ENCODE data around the gene PPP2R1A. TPM values are rescaled to one million over a fixed set of nuclear protein-coding genes. Genes with fewer than 3 reads are reported as not detected.

PPP2R1A gene
- total and polyA plus RNA-seq, 7 donors = 108 to 163 (median 132) TPM

- no peak overlapping the region for H3K27ac ChIP-seq
- TF ChIP-seq EP300 (IDR thresholded peaks at IDR 0.05) (no peak), POLR2AphosphoS5 (IDR thresholded peaks at IDR 0.05) (no peak), CTCF (IDR thresholded peaks at IDR 0.05) (no peak), POLR2A (IDR thresholded peaks at IDR 0.05) (no peak)
- no peak overlapping the region for H3K4me3 ChIP-seq
- no peaks in the 10 kb centered on the region for H3K9me3 ChIP-seq
- intact Hi-C loops (cut with DNase I) = no loop called here
- no peaks in the 10 kb centered on the region for H3K27me3 ChIP-seq
- 97 to 98% methylated on average over 25 of the region's 25 CpGs for WGBS, 2 donors
- DNase-seq = no peak
- H3K36me3 ChIP-seq = peaks cover 75 to 100% (median 84%) of the 10 kb centered on the region in 4 donors
- peaks cover 0 to 9% (median 0%) of the 10 kb centered on the region in 4 donors for H3K4me1 ChIP-seq
Observed at GRCh38 chr19:52212572-52213255, 22.9 kb downstream of the PPP2R1A start.

GRCh38 chr19:52214241-52214640 lies 24.4 kb downstream of the PPP2R1A start:
- 99% methylated on average over 5 of the region's 5 CpGs for WGBS, 2 donors
- no peak for DNase-seq

GRCh38 chr19:52216401-52216800 lies 26.5 kb downstream of the PPP2R1A start:
- Histone ChIP-seq H3K27me3 (no peaks in the 10 kb centered on the region), H3K4me3 (no peak overlapping the region), H3K27ac (no peak overlapping the region), H3K36me3 (peaks cover 83 to 100% (median 98%) of the 10 kb centered on the region in 4 donors), H3K4me1 (no peaks in the 10 kb centered on the region), H3K9me3 (no peaks in the 10 kb centered on the region)
- WGBS, 2 donors = 95 to 98% methylated on average over 3 of the region's 3 CpGs
- TF ChIP-seq EP300 (IDR thresholded peaks at IDR 0.05) (no peak), CTCF (IDR thresholded peaks at IDR 0.05) (no peak), POLR2AphosphoS5 (IDR thresholded peaks at IDR 0.05) (no peak), POLR2A (IDR thresholded peaks at IDR 0.05) (no peak)
- intact Hi-C loops (cut with DNase I) = no loop called here
- no peak for DNase-seq

More at GRCh38 chr19:52214241-52214640, 24.4 kb downstream of the PPP2R1A start:
- Histone ChIP-seq H3K36me3 (peaks cover 77 to 100% (median 88%) of the 10 kb centered on the region in 4 donors), H3K4me3 (no peak overlapping the region), H3K27me3 (no peaks in the 10 kb centered on the region), H3K9me3 (no peaks in the 10 kb centered on the region), H3K4me1 (peaks cover 0 to 4% (median 0%) of the 10 kb centered on the region in 4 donors), H3K27ac (no peak overlapping the region)
- TF ChIP-seq CTCF (IDR thresholded peaks at IDR 0.05) (no peak), EP300 (IDR thresholded peaks at IDR 0.05) (no peak), POLR2AphosphoS5 (IDR thresholded peaks at IDR 0.05) (no peak), POLR2A (IDR thresholded peaks at IDR 0.05) (no peak)
- intact Hi-C loops (cut with DNase I) = no loop called here

GRCh38 chr19:52217576-52217975 lies 27.7 kb downstream of the PPP2R1A start:
- 88 to 93% methylated on average over 5 of the region's 5 CpGs for whole genome bisulfite sequencing, 2 donors
- Histone ChIP-seq H3K4me3 (no peak overlapping the region), H3K9me3 (no peaks in the 10 kb centered on the region), H3K27me3 (no peaks in the 10 kb centered on the region), H3K27ac (no peak overlapping the region), H3K4me1 (no peaks in the 10 kb centered on the region), H3K36me3 (peaks cover 80 to 100% (median 98%) of the 10 kb centered on the region in 4 donors)
- intact Hi-C loops (cut with DNase I) = no loop called here
- TF ChIP-seq POLR2A (IDR thresholded peaks at IDR 0.05) (no peak), CTCF (IDR thresholded peaks at IDR 0.05) (no peak), EP300 (IDR thresholded peaks at IDR 0.05) (no peak), POLR2AphosphoS5 (IDR thresholded peaks at IDR 0.05) (no peak)
- no peak for DNase-seq
